AG08395 (cell line): ENCODE results near the gene NR2F2.

ENCODE experiments used
- DNase-seq: peaks from one replicate; pipeline ENCODE4 v3.0.0; 2012; ENCODE audit warnings: mixed read lengths, low spot score

The NR2F2 gene

DNA sequence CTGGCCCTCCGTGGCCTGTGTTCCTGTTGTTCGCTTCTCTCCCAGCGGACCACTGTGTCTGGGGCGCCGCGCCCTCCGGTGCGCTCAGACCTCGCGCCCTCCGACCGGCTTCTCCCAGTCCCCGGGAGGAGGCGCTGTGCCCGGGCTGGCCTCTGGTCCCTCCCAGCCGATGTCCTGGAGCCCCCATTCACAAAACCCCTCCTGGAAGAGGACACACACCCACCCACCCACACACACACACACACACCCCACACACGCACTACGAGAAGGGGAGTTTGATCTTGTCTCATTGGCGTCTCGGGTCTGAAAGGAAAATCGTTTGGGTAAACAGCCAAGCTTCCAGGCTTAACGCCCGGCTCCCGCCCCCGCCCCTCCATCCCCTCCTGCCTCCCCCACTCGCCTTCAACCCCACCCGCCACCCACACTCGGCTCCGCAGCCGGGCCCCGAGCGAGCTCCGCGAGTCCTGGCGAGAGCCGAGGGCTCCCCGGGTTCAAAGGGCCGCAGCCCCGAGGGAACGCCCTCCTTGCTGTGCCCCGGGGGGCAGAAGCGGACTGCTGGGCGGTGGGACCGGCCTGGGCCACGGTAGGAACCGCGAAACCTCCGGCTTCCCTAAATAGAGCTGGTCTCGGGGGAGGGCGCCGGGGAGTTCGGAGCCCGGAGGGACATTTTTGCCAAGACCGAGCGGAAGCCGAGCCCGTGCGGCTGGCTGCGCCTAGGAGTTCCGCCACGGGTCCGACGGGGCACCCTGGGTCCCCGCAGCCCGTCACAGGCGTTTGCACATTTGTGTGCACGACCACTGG is 23.6 kb downstream of the NR2F2 start:
- peak; percentile 40 for DNase-seq

DNA sequence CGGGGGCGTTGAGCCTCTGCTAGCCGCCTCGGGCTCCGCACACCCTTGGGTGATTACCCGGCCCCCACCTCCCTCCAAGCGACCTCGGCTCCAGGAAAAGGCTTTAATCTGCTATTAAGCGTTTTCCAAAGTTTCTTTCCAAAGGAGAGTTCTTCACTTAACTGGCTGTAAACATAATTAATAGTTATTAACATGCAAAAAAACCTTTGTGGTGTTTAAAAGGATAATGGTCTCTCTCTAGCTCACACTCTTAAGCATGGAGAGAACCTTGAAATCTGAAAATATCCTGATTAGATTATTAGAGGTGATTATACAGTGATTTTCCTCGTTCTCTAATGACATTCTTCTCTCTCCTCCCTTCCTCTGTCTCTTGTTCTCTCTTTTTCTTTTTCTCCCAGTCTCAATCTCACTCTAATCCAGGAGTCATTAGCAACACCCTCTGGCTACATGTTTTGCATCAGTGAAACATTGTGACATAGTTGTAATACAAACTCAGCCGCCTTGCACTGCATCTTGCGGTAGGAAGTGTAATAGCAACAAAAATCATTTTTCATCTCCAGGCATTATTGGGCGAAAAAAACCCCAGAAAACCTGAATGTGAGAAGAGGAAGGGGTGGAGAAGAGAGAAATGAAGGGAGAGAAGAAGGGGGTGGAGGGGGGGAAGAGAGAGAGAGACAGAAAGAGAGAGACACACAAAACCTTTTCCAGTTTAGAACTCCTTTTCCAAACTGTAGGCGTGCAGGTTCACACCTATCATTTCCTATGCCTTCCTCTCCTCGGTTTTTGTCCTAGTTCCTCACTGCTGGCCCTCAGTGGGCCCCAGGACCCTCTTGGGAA is 24.4 kb downstream of the NR2F2 start:
- peak; percentile 71 for DNase-seq

DNA sequence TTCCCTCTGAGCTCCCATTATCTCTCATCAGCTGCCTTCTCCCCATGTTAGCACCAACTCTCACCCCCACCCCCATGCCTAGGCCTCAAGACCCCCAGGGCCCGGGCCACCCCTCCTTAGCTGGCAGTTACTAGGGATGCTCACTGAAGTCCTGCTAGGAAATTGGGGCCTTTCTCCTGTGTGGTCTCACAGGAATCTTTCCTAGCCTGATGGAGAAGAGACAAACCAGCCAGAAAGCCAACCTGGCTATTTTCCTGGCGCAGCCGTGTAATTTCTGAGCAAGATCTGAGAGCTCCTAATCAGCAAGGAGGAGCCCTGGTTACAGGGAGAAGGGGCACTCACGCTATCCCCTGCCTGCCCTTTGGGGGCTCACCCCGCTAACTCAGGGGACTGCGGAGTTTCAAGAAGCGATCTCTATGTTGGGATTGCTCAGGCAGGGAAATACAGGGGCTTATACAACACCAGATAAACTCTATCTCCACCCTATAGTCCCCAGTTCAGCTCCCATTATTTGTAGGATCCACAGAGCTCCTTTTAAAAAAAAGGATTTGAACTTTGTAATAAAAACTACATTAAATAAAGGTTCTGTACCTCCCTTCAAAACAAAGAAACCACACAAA is 25.2 kb downstream of the NR2F2 start:
- no peak for DNase-seq

DNA sequence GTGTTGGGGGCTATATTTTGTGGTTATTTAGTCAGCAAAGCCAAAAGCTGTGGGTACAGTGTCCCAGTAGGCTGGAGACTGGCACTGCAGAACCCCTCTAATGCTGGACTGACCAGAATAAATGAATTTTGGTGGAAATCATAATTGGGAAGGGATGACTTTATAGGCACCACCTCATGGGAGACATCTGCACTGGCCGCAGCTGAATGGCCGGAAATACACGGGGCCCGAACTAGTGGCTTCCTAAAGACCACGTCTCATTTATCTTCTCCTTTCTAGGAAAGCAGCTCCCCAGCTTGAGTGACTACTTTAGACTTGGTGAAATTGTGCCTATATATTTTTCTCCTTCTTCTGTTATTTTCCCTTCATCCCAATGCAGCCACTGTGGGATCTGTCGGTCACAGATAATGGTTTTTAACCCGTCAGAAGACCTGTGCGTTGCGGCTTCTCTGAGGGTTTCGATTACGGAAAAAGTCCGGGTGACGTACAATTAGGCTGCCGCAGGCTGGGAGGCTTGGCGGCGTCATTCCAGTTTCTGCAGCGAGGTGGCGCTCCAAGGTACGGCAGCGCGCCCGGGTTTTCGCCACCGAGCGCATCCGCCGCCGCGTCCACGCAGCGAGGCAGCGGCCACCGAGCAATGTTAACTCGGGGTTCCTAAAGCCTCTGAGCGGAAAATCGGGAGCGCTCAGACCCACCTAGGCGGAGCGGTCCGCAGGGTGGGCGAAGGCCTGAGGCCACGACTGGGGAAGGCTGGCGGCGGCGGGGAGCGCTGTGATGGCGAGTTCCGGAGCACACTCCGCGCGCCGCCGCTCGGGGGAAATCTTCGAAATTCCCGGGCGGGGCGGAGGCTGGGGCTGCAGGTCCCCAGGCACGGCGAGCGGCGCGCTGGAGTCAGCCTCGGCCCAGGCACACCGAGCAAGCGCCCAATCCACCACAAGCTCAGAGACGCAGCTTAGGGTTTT is 26.3 kb downstream of the NR2F2 start:
- DNase-seq = peak; percentile 80

DNA sequence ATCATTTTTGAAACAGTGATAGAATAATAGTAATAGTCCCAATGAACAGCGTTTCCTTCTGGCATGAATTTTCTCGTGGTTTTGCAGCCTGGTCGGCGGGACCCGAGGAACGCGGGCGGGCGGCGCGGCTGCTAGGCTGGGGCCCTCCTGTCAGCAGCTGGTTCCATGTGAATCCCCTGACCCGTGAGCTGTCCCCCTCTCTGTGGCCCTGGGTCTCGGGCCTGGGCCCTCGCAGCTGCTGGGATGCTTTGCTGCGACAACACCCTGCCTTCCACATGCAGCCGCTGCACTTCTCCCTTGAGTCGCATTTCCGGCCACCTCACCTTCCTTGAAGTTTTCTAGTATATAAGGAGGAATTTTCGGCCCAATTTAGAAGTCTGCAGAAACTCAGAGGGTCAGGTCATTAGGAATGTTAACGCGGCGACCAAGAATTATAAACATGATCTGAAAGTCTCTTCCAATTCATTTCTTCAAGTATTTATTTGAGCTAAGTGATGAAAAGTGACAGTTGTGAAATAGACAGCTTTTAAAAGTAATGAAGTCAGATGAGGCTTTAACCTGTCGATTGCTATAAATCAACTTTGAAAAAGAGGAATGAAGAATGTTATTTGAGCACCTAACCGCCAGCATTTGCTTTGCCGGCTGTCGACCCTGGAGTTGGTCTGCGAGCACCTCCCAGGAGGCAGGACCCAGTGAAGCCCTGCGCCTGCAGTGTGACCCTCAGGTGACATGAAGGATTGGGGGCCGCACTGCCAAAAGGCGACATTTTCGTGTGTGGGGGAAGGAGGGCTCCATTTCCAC is 27.7 kb downstream of the NR2F2 start:
- no peak for DNase-seq

DNA sequence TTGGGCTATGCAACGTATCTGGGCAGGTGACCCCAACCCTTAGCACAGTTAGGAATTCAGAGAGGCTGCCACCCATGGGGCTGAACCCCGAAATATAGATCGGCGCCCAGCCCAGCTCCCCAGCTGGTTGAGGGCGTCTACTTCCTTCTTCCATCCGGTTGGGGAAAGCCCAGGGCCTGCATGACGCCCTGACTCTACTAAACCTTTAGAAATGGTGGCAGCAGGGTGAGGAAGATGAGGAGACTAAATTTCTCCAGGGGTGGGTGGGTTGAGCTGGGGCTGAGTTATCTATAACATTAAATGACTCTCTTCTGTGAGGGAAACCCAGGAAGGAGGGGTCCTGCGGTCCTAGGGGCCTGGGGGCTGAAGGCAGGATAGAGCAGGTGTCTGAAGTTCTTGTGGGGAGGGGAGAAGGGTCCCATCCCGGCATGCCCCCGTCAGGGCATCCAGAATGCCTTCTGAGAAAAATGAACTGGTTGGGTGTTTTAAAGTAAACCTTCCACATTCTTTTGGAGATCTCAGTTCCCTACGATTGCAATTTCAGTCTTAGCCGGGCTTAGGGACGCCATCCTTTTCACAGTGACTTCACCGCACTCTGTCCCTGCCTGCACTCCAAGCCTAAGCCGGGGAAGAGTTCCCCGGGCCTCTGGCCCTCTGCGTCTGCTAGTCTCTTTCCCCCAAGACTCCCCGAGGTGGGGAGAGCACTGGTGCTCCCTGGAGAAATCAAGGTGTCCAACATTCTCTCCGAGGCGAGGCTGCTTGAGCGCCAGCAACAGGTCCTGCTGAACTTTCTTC is 28.5 kb downstream of the NR2F2 start:
- DNase-seq = no peak

DNA sequence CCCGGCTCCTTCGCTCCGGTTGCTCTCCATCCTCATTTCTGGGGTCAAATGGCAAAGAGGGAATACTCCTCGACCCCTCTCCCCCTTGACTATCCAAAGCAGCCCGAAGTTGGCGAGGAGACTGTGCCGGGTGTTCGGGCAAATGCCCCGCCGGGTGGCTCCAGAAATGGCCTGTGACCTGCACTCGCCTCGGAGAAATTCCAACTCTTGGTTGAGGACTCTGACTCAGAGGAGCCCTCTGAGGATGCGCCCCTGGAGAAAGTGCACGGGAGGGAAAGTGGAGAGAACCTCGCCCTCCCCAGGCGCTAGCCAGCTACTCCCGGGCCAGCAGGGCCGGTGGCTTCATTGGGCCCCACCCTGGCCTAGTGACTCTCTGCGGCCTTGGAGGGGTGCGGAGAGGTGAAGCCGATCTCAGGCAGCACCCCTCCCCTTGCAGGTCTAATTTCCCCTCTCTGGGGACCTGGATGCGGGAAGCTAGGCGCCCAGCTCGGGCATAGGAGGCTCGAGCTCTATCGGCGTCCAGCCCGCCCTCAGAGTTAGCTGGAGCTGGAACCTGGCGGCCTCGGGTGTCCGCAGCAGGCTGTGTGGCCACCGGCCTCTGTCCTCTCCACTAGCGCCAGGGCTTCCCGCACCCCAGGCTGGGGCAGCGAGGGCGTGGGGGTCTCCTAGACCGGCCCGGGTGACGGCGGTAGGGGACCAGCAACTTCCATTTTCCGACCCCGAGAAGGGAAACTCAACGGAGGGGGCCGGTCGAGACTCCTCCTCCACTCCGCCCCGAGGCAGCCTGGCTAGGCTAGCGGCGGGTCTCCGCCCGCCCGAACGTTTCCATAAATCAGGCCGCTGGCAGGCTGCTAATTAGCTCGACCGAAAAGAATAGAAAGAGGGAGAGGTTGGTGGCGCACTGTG is 29.4 kb downstream of the NR2F2 start:
- DNase-seq = peak; percentile 38

DNA sequence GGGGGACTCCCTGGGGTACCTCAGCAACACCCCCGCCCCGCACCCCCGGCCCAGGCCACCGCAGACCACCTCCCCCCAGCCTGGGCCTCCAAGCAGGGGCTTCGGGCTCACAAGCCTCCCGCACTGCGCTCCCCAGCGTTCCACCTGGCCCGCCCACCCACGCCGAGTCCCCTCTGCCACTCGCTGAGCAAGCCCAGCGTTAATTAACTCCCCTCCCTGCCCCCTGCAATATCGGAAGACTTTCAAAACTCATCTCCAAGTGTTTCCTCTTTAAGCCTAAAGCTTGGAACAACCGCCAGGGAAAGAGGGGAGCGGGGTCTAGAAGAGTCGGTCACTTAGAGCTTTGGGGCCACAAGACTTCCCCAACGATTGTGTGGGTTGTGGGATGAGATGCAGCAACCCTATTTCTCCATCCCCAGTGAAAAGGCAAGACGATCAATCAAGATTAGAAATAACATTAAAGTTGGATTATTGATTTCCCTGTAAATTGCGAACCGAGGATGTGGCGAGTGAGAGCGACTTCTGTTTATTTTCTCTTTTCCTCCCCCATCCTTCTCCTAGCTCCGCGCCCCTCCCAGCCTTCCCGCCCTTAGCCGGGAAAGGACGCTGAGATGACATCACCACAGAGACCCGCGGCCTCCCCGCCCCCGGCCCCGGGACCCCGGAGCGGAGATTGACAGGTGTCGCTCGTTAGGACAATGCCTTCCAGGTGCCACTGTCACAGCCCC is 30.2 kb downstream of the NR2F2 start:
- DNase-seq = no peak

DNA sequence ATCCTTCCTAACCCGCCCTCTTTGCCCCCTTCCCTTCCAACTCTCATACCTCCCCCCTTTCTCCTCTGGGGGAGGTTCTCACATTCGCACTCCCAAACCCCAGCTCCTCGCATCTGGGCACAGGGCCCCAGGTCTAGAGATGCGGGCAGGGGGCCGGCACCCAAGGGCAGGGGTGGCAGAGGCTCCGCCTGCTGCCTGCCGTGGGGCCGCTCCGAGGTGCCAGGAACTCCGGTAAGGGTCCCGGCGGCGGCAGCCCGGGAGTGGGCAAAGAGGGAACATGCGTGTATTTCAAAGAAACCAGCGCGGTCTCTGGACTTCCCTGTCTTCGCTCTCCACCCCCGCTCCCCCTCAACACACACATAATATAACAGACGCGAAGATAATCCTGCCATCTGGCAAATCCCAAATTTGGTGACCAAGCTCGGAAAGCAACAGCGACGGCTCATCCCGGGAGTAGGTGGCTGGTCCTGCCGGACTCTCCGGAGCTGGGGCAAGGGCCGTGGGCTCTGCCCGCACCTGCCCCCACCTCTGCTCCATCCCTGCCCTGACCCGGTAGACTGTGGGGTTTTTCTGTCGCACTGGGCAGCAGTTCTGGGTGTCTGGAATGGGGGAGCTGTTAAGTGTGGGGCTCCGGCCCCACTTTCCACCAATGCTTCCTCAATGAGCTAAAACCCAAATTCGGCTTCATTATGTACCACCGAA is 31.0 kb downstream of the NR2F2 start:
- DNase-seq = no peak

DNA sequence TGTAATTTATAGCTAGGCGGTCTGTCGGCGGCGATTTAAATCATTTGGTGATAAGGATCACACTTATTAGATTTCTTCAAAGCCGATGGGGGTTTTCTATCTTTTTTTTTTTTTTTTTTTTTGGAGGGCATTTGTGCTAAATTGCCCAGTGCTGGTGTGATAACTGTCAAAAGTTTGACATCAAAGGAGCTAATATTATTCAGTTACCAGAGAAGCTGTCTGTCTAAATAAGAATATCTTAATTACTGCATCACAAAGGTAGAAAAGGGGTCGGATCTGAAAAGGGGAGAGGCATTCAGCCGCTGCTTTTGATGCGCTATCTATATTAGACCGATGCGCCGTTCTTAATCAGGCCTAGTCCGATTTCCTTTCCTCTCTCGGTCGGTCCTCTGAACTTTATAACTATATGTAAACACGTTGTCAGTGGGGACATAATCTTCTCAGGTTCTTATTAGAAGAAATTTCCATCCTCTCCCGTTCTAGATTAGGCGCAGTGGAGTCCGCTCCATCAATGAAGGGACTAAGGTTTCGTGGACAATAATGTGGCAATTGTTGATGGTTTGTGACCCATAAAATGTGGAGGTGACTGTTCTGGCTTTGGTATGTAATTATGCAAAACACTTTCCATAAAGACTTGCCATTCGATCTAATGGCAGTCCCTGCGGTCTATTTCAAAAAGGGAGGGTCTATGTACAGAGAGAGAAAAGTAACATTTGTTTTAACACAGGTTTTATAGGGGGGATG is 31.7 kb downstream of the NR2F2 start:
- no peak for DNase-seq

DNA sequence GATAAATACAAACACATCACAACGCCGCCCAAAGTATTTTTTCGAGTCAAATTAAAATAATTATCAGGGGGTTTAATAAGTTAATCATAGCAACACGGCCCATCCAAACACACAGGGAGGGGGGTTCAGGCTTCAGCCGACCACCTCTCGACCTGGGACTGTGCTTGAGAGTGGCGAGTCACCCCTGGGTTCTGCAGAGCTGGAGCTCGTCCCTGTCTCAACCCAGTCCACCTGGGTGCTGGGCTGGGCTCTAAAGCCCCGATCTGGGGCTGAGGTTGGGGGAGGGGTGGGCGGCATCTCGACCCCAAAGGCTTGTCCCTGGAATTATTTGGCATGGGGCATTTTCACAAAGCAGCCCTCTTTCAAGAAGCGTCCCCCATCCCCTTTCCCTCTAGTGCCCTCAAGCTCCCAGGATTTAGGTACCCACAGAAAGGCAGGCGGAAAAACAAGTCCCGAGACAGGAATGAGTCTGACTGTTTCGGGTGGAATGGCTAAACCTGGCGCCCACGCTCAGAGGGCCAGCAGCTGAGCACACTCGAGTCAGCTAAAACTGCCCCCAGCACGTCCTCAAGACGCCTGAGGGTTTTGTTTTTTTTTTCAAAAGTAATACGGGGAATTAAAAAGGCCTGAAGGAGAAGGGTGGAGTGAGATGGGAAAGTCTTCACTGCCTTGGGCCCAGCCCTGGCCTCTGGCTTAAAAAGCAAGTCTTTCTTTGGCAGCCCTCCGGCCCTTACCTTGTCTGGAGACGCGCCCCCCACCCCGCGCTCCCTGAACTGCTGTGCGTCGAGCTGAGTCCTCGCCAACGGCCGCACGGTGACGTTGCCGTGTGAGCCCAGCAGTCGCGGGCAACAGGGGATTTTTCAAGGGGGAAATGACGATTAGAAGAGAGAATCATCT is 32.5 kb downstream of the NR2F2 start:
- no peak for DNase-seq

DNA sequence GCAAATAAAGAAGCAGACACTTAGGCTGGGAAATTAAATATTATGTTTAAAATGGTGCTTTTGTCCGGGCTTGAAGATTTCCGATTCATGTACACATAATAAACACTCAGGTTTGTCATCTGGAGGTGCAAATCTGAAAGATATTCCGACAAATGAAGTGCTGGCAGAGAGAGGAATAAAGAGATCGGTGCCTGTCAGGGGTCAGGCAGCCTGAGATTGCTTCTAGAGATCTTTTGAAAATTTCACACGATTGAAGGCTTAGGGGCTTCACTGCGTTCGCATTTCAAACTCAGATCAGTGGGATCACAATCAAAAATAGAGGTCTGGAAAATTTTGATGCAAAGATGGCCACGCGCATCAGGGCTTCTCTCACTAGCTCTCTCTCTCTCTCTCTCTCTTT is 33.2 kb downstream of the NR2F2 start:
- no peak for DNase-seq

DNA sequence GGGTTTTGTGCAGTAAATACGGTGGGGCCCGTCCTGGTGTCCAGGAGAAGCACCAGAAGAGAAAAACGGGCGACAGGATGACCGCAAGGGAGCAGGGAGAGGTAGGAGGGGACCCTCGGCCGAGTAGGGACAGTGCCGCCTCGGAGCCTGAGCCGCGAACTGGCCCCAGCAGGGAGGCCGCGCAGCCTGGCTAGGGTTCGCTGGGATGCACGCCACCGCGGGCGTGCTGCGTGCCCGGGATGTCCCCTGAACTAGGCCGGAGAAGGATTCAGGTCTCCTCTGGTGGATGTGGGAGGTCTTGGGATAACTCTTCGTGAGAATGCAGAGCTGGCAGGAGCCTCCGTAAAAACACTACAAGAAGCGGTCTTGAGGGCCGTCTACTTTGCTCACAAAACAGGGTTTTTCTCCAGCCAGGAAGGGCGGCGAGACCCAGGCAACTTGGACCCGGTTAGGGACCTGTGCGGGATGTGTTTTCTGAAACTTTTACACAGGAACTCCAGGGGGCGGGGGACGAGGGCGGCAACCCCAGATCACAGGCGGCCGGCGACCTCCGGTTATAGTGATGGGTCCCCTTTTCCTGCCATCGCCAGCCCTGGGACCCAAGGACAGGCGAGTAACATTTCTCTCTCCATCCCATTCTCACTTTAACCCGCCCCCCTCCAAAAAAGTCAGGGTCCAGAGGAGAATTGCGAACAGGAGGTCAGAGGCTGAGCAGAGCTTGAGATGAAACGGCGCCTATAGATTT is 35.5 kb downstream of the NR2F2 start:
- no peak for DNase-seq

DNA sequence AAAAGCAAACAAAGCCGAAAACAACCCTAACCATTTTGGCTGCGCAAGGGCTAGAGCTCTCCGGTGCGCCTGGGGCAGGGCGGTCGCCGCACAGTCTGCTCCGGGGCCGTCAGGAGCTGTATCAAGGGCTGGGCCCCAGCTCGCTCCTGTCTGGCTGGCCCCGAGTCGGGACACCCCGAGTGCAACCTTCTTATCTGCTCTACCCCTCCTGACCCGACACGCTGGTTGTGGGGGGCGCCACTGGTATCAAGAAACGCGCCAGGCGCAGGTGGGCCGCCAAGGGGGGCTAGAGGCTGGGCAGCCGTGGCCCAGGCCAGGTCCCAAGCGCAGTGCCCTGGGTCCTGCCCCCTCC is 36.0 kb downstream of the NR2F2 start:
- DNase-seq = no peak
